ENCODE results near the gene CIART. TPM values are rescaled to one million over a fixed set of nuclear protein-coding genes. Genes with fewer than 3 reads are reported as not detected.

CIART gene
- total and polyA plus RNA-seq, 10 of the 15 experiments (the other 5 are each of a cell fraction or from before 2014, with no cell fraction given): 0.44 to 1.4 (median 0.67) TPM

DNA sequence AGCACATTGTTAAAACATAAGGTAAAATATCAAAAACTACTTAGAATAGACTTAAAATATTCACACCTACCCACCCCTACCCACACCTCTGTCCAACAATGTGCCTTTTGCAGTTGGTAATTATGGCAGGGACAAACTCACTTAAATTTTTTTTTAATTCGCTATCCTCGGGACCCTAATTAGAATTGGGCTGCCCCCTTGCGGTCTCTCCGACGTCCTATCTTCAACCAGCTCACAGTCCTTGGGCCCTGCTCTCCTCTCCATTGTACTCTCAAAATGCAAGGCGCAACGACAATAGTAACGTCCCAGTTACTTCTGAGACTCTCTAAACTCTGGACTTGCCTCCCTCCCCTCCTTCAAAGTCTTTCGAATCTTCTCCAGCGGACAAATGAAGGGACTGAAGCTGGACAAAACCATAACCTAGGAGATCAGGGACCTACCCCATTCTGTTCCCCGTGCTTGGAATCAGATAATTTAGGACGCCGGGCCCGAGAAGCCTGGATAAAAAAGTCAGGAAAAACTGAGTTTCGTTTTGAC, 1.1 kb upstream of the CIART start (continued):
- TF ChIP-seq, protein P1, sequence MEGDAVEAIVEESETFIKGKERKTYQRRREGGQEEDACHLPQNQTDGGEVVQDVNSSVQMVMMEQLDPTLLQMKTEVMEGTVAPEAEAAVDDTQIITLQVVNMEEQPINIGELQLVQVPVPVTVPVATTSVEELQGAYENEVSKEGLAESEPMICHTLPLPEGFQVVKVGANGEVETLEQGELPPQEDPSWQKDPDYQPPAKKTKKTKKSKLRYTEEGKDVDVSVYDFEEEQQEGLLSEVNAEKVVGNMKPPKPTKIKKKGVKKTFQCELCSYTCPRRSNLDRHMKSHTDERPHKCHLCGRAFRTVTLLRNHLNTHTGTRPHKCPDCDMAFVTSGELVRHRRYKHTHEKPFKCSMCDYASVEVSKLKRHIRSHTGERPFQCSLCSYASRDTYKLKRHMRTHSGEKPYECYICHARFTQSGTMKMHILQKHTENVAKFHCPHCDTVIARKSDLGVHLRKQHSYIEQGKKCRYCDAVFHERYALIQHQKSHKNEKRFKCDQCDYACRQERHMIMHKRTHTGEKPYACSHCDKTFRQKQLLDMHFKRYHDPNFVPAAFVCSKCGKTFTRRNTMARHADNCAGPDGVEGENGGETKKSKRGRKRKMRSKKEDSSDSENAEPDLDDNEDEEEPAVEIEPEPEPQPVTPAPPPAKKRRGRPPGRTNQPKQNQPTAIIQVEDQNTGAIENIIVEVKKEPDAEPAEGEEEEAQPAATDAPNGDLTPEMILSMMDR (IDR thresholded peaks at IDR 0.05 in 2 of 3, conservative IDR thresholded peaks at IDR 0.05 in 1 of 3; ENCODE audit: control insufficient read depth in 2 of 3, extremely low read depth in 1 of 3, insufficient read depth in 1 of 3, low read depth in 3 of 3, low read length in 3 of 3): peak; percentile 53 to 77 (median 70)
- TF ChIP-seq RUNX3 (IDR thresholded peaks at IDR 0.05; ENCODE audit: low read length): peak; percentile 48
- no peak for TF ChIP-seq NFXL1 (IDR thresholded peaks at IDR 0.05; ENCODE audit: borderline replicate concordance)
- TF ChIP-seq, protein P2, sequence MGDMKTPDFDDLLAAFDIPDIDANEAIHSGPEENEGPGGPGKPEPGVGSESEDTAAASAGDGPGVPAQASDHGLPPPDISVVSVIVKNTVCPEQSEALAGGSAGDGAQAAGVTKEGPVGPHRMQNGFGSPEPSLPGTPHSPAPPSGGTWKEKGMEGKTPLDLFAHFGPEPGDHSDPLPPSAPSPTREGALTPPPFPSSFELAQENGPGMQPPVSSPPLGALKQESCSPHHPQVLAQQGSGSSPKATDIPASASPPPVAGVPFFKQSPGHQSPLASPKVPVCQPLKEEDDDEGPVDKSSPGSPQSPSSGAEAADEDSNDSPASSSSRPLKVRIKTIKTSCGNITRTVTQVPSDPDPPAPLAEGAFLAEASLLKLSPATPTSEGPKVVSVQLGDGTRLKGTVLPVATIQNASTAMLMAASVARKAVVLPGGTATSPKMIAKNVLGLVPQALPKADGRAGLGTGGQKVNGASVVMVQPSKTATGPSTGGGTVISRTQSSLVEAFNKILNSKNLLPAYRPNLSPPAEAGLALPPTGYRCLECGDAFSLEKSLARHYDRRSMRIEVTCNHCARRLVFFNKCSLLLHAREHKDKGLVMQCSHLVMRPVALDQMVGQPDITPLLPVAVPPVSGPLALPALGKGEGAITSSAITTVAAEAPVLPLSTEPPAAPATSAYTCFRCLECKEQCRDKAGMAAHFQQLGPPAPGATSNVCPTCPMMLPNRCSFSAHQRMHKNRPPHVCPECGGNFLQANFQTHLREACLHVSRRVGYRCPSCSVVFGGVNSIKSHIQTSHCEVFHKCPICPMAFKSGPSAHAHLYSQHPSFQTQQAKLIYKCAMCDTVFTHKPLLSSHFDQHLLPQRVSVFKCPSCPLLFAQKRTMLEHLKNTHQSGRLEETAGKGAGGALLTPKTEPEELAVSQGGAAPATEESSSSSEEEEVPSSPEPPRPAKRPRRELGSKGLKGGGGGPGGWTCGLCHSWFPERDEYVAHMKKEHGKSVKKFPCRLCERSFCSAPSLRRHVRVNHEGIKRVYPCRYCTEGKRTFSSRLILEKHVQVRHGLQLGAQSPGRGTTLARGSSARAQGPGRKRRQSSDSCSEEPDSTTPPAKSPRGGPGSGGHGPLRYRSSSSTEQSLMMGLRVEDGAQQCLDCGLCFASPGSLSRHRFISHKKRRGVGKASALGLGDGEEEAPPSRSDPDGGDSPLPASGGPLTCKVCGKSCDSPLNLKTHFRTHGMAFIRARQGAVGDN (IDR thresholded peaks at IDR 0.05): no peak
- no peak for TF ChIP-seq SREBF1 (IDR thresholded peaks at IDR 0.05; ENCODE audit: low read length)
- peak; percentile 72 for TF ChIP-seq RAD21 (IDR thresholded peaks at IDR 0.05; ENCODE audit: insufficient read depth, low read depth, low read length)
- TF ChIP-seq ZZZ3 (IDR thresholded peaks at IDR 0.05; ENCODE audit: control insufficient read depth, insufficient read length, low read depth): no peak
- no peak for TF ChIP-seq PAX8 (IDR thresholded peaks at IDR 0.05)
- TF ChIP-seq, protein P3, sequence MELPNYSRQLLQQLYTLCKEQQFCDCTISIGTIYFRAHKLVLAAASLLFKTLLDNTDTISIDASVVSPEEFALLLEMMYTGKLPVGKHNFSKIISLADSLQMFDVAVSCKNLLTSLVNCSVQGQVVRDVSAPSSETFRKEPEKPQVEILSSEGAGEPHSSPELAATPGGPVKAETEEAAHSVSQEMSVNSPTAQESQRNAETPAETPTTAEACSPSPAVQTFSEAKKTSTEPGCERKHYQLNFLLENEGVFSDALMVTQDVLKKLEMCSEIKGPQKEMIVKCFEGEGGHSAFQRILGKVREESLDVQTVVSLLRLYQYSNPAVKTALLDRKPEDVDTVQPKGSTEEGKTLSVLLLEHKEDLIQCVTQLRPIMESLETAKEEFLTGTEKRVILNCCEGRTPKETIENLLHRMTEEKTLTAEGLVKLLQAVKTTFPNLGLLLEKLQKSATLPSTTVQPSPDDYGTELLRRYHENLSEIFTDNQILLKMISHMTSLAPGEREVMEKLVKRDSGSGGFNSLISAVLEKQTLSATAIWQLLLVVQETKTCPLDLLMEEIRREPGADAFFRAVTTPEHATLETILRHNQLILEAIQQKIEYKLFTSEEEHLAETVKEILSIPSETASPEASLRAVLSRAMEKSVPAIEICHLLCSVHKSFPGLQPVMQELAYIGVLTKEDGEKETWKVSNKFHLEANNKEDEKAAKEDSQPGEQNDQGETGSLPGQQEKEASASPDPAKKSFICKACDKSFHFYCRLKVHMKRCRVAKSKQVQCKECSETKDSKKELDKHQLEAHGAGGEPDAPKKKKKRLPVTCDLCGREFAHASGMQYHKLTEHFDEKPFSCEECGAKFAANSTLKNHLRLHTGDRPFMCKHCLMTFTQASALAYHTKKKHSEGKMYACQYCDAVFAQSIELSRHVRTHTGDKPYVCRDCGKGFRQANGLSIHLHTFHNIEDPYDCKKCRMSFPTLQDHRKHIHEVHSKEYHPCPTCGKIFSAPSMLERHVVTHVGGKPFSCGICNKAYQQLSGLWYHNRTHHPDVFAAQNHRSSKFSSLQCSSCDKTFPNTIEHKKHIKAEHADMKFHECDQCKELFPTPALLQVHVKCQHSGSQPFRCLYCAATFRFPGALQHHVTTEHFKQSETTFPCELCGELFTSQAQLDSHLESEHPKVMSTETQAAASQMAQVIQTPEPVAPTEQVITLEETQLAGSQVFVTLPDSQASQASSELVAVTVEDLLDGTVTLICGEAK (IDR thresholded peaks at IDR 0.05; ENCODE audit: borderline replicate concordance): no peak
- TF ChIP-seq RCOR1 (conservative IDR thresholded peaks at IDR 0.05; ENCODE audit: low read depth, low read length): no peak
- no peak for TF ChIP-seq BACH1 (IDR thresholded peaks at IDR 0.05; ENCODE audit: borderline replicate concordance)
- TF ChIP-seq, protein P4, sequence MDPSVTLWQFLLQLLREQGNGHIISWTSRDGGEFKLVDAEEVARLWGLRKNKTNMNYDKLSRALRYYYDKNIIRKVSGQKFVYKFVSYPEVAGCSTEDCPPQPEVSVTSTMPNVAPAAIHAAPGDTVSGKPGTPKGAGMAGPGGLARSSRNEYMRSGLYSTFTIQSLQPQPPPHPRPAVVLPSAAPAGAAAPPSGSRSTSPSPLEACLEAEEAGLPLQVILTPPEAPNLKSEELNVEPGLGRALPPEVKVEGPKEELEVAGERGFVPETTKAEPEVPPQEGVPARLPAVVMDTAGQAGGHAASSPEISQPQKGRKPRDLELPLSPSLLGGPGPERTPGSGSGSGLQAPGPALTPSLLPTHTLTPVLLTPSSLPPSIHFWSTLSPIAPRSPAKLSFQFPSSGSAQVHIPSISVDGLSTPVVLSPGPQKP (IDR thresholded peaks at IDR 0.05; ENCODE audit: low read depth, low read length): no peak
- TF ChIP-seq ZNF384 (IDR thresholded peaks at IDR 0.05; ENCODE audit: borderline replicate concordance, low read depth, low read length): peak; percentile 73
- no peak for TF ChIP-seq SRF (IDR thresholded peaks at IDR 0.05; ENCODE audit: low read depth in 2 of 2, low read length in 2 of 2)
- TF ChIP-seq, protein P5, sequence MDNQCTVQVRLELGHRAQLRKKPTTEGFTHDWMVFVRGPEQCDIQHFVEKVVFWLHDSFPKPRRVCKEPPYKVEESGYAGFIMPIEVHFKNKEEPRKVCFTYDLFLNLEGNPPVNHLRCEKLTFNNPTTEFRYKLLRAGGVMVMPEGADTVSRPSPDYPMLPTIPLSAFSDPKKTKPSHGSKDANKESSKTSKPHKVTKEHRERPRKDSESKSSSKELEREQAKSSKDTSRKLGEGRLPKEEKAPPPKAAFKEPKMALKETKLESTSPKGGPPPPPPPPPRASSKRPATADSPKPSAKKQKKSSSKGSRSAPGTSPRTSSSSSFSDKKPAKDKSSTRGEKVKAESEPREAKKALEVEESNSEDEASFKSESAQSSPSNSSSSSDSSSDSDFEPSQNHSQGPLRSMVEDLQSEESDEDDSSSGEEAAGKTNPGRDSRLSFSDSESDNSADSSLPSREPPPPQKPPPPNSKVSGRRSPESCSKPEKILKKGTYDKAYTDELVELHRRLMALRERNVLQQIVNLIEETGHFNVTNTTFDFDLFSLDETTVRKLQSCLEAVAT (IDR thresholded peaks at IDR 0.05): no peak
